A549 (cell line): Measurements from ENCODE around the gene SLIT3.

Experiments used
- BHLHE40 ChIP-seq: IDR thresholded peaks from 2 replicates; pipeline ENCODE4 v1.6.1; 2012; ENCODE audit warnings: low read depth, low read length, inconsistent platforms
- CEBPB ChIP-seq, 2 experiments: fragments of >200 bp in 1 of 2; sonication (Bioruptor Twin) in 1 of 2; formaldehyde crosslinking in 1 of 2; IDR thresholded peaks; 2 replicates each; pipeline ENCODE4 v1.6.1; 2012 to 2016
- CTCF ChIP-seq: fragments of >200 bp; sonication (Bioruptor Twin); formaldehyde crosslinking; IDR thresholded peaks from 3 replicates; pipeline ENCODE4 v1.5.1; 2016
- GATA3 ChIP-seq: IDR thresholded peaks from 2 replicates; pipeline ENCODE4 v1.6.1; 2012; ENCODE audit warnings: borderline replicate concordance
- HDAC2 ChIP-seq: fragments of 200-600 bp; sonication (generic); IDR thresholded peaks from 2 replicates; pipeline ENCODE4 v1.6.1; 2016
- POLR2A ChIP-seq: IDR thresholded peaks from 2 replicates; pipeline ENCODE4 v1.6.1; 2012; ENCODE audit warnings: mild to moderate bottlenecking, low read length
- RAD21 ChIP-seq, 2 experiments: fragments of >200 bp in 1 of 2; sonication (Bioruptor Twin) in 1 of 2; formaldehyde crosslinking in 1 of 2; IDR thresholded peaks in 1 of 2; conservative IDR thresholded peaks in 1 of 2; 2 replicates in 1 of 2; 3 replicates in 1 of 2; pipeline ENCODE4 v1.6.1; 2012 to 2018; ENCODE audit warnings: inconsistent platforms in 1 of 2
- RFX5 ChIP-seq: fragments of 450-650 bp; IDR thresholded peaks from 2 replicates; pipeline ENCODE4 v1.7.1; 2014; ENCODE audit warnings: antibody characterized with exemption, mild to moderate bottlenecking, moderate library complexity
- TP53 ChIP-seq: fragments of 250-450 bp; sonication (Bioruptor Pico); IDR thresholded peaks from 2 replicates; pipeline ENCODE4 v1.5.0; 2021; ENCODE audit warnings: mild to moderate bottlenecking, moderate library complexity
- ZC3H11A ChIP-seq: fragments of 450-650 bp; IDR thresholded peaks from 2 replicates; pipeline ENCODE4 v1.6.1; 2014; ENCODE audit warnings: antibody characterized with exemption, mild to moderate bottlenecking

- TF ChIP-seq RAD21 (conservative IDR thresholded peaks at IDR 0.05 in 1 of 2, IDR thresholded peaks at IDR 0.05 in 1 of 2) (no peak), GATA3 (no peak), CTCF (no peak), BHLHE40 (no peak), HDAC2 (no peak), ZC3H11A (no peak), TP53 (CRISPR knock-in tag) (no peak), RFX5 (no peak), POLR2A (no peak), CEBPB (IDR thresholded peaks at IDR 0.05) (no peak)
Measured at GRCh38 chr5:168645195-168645594, 655.7 kb downstream of the SLIT3 start.
